Measurements from ENCODE around the gene FMO2.

DNA sequence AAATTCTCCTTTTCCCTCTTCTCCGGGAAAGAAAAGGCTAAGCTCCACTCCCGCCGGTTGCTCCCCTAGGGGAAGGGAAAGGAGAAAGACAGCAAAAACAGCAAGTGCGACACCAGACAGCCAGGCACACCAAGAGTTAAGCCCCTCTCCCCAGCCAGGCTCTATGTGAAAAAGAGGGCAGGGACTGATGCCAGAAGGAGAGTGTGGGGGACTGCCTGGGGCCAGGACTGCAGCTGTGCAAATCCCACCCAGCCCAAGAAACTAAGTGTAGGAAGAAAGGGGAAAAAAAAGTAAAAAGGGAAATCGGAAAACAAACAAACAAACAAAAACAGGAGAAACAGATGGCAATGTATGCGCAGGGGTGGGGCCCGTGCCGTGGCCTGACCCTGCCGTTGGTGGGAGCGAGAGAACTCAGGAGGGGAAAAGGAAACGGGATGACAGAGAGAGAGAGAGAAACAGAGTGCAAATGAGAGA lies 35.5 kb downstream of the FMO2 start:
- TF ChIP-seq, protein P1, sequence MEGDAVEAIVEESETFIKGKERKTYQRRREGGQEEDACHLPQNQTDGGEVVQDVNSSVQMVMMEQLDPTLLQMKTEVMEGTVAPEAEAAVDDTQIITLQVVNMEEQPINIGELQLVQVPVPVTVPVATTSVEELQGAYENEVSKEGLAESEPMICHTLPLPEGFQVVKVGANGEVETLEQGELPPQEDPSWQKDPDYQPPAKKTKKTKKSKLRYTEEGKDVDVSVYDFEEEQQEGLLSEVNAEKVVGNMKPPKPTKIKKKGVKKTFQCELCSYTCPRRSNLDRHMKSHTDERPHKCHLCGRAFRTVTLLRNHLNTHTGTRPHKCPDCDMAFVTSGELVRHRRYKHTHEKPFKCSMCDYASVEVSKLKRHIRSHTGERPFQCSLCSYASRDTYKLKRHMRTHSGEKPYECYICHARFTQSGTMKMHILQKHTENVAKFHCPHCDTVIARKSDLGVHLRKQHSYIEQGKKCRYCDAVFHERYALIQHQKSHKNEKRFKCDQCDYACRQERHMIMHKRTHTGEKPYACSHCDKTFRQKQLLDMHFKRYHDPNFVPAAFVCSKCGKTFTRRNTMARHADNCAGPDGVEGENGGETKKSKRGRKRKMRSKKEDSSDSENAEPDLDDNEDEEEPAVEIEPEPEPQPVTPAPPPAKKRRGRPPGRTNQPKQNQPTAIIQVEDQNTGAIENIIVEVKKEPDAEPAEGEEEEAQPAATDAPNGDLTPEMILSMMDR (IDR thresholded peaks at IDR 0.05), result no peak
- no peak for TF ChIP-seq EP300 (IDR thresholded peaks at IDR 0.05)
- no peak for TF ChIP-seq POLR2A (IDR thresholded peaks at IDR 0.05)
- no peak for TF ChIP-seq POLR2AphosphoS5 (IDR thresholded peaks at IDR 0.05)
